Chondrocyte (in vitro differentiated cells): ENCODE data around the gene RHPN2. TPM values are rescaled to one million over a fixed set of nuclear protein-coding genes. Genes with fewer than 3 reads are reported as not detected.
"Not testable (repeated sequence)": the region's sequence is repeated elsewhere in the genome, so short reads cannot be mapped to it uniquely, and the experiment has no call there.

Source experiments
- DNase-seq: peaks from one replicate; pipeline ENCODE4 v3.0.0; 2021; ENCODE audit warnings: mixed read lengths, low spot score
- H3K27ac Mint-ChIP-seq: one replicate; pipeline ENCODE4 v1.8.0; 2021; ENCODE audit warnings: mild to moderate bottlenecking, moderate library complexity, mixed read lengths; ENCODE audit not compliant: unreplicated experiment
- H3K27me3 Mint-ChIP-seq: 2 replicates; pipeline ENCODE4 v1.8.0; 2021; ENCODE audit warnings: low read depth, mixed read lengths
- H3K36me3 Mint-ChIP-seq: 2 replicates; pipeline ENCODE4 v1.8.0; 2021; ENCODE audit warnings: low read depth, mixed read lengths
- H3K4me1 Mint-ChIP-seq: 2 replicates; pipeline ENCODE4 v1.8.0; 2021; ENCODE audit warnings: low read depth, mild to moderate bottlenecking, mixed read lengths
- H3K4me3 Mint-ChIP-seq: one replicate; pipeline ENCODE4 v1.8.0; 2021; ENCODE audit warnings: mild to moderate bottlenecking, moderate library complexity, mixed read lengths; ENCODE audit not compliant: unreplicated experiment
- H3K9me3 Mint-ChIP-seq: 2 replicates; pipeline ENCODE4 v1.8.0; 2021; ENCODE audit warnings: low read depth, mixed read lengths
- total RNA-seq: library from RNA; stranded (reverse); gene quantifications from 3 replicates; pipeline ENCODE4 v1.2.1, GENCODE V29; 2021
- TF ChIP-seq, protein P1 (sequence below): fragments of 200-600 bp; sonication (generic); IDR thresholded peaks from 2 replicates; pipeline ENCODE4 v1.5.0; 2021; ENCODE audit warnings: antibody characterized with exemption, mild to moderate bottlenecking, moderate library complexity

RHPN2 gene
- total RNA-seq, 1 donor from 2014 or later, result 8.5 TPM

DNA sequence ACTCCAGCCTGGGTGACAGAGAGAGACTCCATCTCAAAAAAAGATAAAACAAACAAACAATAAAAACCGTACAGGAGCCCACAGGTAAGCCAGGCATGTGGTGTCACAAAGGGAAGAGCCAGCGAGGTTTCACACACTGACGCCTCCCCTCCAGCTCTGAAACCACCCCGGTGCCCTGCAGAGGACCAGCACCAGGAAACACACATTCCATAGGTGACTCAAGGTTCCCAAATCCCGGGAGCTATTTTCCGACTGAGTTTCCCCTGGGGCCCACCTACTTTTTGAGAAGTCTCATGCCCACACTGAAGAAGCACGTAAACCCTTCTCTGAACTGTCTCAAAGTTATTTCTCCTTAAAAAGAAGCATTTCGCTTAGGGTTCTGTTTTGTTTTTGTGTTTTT lies 40.3 kb downstream of the RHPN2 start:
- Mint-ChIP-seq H3K4me3 (no peak overlapping the region), H3K36me3 (peaks cover 7% of the 10 kb centered on the region), H3K27ac (no peak overlapping the region), H3K9me3 (peaks cover 4% of the 10 kb centered on the region), H3K27me3 (no peaks in the 10 kb centered on the region), H3K4me1 (no peaks in the 10 kb centered on the region)
- TF ChIP-seq, protein P1, sequence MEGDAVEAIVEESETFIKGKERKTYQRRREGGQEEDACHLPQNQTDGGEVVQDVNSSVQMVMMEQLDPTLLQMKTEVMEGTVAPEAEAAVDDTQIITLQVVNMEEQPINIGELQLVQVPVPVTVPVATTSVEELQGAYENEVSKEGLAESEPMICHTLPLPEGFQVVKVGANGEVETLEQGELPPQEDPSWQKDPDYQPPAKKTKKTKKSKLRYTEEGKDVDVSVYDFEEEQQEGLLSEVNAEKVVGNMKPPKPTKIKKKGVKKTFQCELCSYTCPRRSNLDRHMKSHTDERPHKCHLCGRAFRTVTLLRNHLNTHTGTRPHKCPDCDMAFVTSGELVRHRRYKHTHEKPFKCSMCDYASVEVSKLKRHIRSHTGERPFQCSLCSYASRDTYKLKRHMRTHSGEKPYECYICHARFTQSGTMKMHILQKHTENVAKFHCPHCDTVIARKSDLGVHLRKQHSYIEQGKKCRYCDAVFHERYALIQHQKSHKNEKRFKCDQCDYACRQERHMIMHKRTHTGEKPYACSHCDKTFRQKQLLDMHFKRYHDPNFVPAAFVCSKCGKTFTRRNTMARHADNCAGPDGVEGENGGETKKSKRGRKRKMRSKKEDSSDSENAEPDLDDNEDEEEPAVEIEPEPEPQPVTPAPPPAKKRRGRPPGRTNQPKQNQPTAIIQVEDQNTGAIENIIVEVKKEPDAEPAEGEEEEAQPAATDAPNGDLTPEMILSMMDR, result no peak
- DNase-seq, result no peak

DNA sequence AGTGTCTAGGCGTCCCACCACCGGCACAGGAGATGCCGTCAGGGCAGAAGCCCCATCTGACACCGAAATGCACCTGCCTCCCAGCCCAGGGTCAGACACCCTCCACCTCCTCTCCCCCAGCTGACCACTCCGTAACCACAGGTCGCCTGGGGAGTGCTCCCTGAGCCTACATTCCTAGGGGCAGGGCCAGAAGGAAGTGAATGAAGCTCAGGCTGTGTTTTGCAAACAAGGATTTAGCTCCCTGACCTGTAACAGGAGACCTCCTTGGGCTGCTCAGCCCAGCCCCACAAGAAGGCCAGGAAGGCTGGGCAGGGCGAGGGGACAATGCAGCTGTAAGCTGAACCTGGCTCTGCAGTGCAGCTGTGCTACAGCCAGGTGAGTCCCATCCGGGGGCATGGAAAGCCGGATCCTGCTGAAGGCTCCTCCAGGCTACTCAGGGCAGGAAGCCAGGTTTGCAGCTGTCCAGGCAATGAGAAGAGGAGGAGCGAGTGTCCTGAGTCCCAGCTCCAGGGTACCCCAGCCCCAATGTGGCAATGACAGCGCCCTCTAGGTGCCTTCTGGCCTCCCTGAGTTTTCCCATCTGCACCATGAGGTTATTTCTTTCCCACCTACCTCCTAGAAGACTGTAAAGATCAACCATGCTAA lies 42.1 kb downstream of the RHPN2 start:
- DNase-seq, result no peak
- no peaks in the 10 kb centered on the region for H3K9me3 Mint-ChIP-seq
- no peaks in the 10 kb centered on the region for H3K4me1 Mint-ChIP-seq
- no peak overlapping the region for H3K4me3 Mint-ChIP-seq
- H3K27ac Mint-ChIP-seq, result no peak overlapping the region
- H3K27me3 Mint-ChIP-seq, result no peaks in the 10 kb centered on the region
- peaks cover 5% of the 10 kb centered on the region for H3K36me3 Mint-ChIP-seq
- TF ChIP-seq, protein P1, result no peak

DNA sequence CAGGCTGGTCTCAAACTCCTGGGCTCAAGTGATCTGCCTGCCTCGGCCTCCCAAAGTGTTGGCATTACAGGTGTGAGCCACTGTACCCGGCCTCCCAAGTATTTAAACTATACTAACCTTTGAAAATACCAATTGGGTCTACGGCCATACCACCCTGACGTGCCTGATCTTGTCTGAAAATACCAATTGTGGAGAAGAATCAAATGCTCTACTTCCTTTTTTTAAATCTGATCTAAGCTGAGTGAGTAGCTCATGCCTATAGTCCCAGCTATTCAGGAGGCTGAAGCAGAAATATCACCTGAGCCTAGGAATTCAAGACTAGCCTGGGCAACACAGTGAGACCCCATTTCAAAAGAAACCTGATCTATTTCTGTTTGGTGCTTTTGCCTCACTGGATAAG lies 53.8 kb downstream of the RHPN2 start:
- H3K27ac Mint-ChIP-seq, H3K27me3 Mint-ChIP-seq, H3K4me3 Mint-ChIP-seq, H3K9me3 Mint-ChIP-seq, DNase-seq, H3K4me1 Mint-ChIP-seq, H3K36me3 Mint-ChIP-seq: not testable (repeated sequence)

DNA sequence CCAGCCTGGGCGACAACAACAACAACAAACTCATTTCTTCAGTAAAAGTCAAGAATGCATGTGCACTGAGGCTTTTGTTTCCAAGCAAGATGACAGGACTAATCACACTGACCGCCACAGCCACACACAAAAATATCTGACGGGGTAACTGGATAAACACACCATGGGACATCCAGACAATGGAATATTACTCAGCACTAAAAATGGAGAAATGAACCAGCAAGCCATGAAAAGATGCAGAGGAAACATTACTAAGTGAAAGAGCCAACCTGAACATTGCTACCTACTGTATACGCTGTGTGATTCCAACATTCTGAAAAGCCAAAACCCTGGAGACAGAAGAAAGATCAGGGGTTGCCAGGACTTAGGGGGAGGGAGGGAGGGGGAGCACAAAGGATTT lies 56.0 kb downstream of the RHPN2 start:
- H3K9me3 Mint-ChIP-seq, result no peaks in the 10 kb centered on the region
- no peak for DNase-seq
- no peak overlapping the region for H3K4me3 Mint-ChIP-seq
- H3K4me1 Mint-ChIP-seq, result no peaks in the 10 kb centered on the region
- H3K27ac Mint-ChIP-seq, result no peak overlapping the region
- TF ChIP-seq, protein P1, result no peak
- H3K27me3 Mint-ChIP-seq, result no peaks in the 10 kb centered on the region
- H3K36me3 Mint-ChIP-seq, result peaks cover 14% of the 10 kb centered on the region

DNA sequence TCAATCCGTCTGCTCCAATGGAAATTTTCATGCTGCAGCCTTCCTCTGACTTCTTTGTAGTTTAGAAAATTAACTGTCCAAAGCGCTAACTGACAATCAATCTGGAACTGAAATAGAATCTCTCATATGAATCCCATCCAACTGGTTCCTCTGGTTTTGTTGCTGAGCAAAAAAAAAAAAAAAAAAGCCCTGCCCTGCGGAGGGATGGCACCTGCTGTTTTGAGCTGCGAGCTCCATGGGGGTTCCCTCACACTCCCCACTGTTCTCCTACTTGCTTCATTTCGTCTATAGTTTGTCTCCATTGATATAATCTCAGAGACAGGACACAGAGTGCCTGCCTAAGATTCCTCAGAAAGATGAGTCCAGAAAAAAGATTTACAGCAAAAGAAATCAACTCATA lies 59.2 kb downstream of the RHPN2 start:
- Mint-ChIP-seq H3K4me1 (no peaks in the 10 kb centered on the region), H3K36me3 (peaks cover 10% of the 10 kb centered on the region), H3K4me3 (no peak overlapping the region), H3K27me3 (no peaks in the 10 kb centered on the region), H3K9me3 (no peaks in the 10 kb centered on the region), H3K27ac (no peak overlapping the region)
- TF ChIP-seq, protein P1, result no peak
- DNase-seq, result no peak

DNA sequence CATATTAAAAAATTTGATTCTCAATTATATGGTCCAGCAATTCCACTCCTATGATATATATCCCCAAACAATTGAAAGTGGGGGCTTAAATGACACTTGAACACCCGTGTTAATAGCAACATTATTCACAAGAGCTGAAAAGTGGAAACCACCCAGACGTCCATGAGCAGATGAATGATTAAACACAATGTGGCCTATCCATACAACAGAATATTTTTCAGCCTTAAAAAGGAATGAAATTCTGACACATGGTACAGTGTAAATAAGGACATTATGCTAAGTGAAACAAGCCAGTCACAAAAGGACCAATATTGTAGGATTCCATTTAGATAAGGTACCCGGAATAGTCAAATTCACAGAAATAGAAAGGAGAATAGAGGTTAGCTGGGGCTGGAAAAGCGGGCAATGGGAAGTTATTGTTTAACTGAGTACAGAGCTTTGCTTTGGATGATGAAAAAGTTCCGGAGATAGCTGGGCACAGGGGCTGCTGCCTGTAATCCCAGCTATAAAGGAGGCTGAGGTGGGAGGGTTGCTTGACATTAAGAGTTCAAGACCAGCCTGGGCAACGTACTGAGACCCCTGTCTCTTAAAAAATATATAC lies 61.2 kb downstream of the RHPN2 start:
- H3K27ac Mint-ChIP-seq, H3K4me1 Mint-ChIP-seq, DNase-seq, H3K27me3 Mint-ChIP-seq, H3K4me3 Mint-ChIP-seq, H3K9me3 Mint-ChIP-seq: not testable (repeated sequence)
- peaks cover 11% of the 10 kb centered on the region for H3K36me3 Mint-ChIP-seq

DNA sequence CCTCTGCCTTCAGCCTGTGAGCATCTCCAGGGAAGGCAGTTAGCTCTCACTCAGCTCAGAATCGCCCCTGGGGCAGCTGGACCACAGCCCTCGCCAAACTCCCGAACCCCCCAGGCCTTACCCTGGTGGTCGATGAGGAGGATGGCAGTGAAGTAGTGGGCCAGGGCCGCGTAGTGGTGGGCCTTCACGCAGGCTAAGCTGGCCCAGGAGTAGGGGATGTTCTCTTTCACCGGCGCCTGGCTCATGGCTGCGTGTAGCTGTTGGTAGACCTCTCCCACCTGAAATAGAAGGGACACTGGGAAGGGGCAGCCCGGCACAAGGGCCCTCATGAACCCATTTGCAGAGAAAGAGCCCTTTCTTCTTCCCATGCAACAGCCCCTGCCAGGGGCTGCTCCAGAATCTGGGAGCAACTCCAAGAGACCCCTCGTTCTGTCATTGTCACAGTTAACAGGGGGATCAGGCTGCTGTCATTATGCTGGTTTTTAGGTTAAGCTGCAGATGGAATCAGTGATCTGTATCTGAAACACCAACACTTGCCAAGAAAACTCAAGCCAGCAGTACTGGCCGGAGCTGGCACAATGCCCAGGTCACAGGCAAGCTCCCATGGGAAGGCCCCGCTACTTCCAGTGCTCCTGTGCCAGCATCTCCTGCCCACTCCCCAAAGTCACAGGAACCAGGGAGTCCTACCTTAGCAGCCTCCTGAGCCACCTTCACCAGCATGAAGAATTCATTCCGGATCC lies 62.4 kb downstream of the RHPN2 start:
- H3K27ac Mint-ChIP-seq, H3K4me3 Mint-ChIP-seq, H3K4me1 Mint-ChIP-seq, H3K9me3 Mint-ChIP-seq, DNase-seq, H3K27me3 Mint-ChIP-seq: not testable (repeated sequence)
- H3K36me3 Mint-ChIP-seq, result peaks cover 14% of the 10 kb centered on the region
